ENCODE measurements around the gene UBE2Q1. TPM values are rescaled to one million over a fixed set of nuclear protein-coding genes. Genes with fewer than 3 reads are reported as not detected.

The UBE2Q1 gene
- total and polyA plus RNA-seq, 2 of the 4 experiments (the other 2 are of a cell fraction) = 20.6 to 24.7 TPM

- ChIA-PET POLR2A (ENCODE audit: unreplicated experiment) (no interaction called here), CTCF (no interaction called here)
- Histone ChIP-seq H4K5ac (ENCODE audit: low read depth, low read length) (no peak overlapping the region), H3K4me3 (ENCODE audit: insufficient read depth, low read depth, low read length) (no peak overlapping the region), H3K79me1 (ENCODE audit: low read depth in 1 of 2, low read length in 2 of 2) (peaks cover 11 to 57% of the 10 kb centered on the region in 2 experiments), H3K9me1 (ENCODE audit: insufficient read depth, low read length) (peaks cover 18% of the 10 kb centered on the region), H3K9me3 (ENCODE audit: control insufficient read depth, insufficient read depth, low read length) (no peaks in the 10 kb centered on the region), H3K27me3 (ENCODE audit: control insufficient read depth, insufficient read depth, low read length) (no peaks in the 10 kb centered on the region), H2BK120ac (ENCODE audit: low read depth, low read length) (no peak overlapping the region), H4K8ac (ENCODE audit: low read depth in 2 of 2, low read length in 2 of 2) (no peak overlapping the region), H2BK20ac (ENCODE audit: low read depth, low read length) (no peak overlapping the region), H3K9ac (ENCODE audit: low read depth, low read length) (no peak overlapping the region), H2AK5ac (ENCODE audit: low read depth, low read length) (no peak overlapping the region), H2AFZ (replicated peaks; ENCODE audit: low read length, poor library complexity) (no peak overlapping the region), H3K4ac (ENCODE audit: low read depth, low read length) (no peak overlapping the region), H2AK9ac (replicated peaks; ENCODE audit: low read depth, low read length, poor library complexity) (no peak overlapping the region), H3K4me2 (ENCODE audit: low read depth, low read length) (no peak overlapping the region), H3K56ac (ENCODE audit: extremely low read depth, insufficient read depth, low read length) (no peak overlapping the region), H3K14ac (replicated peaks; ENCODE audit: low read depth, low read length) (no peak overlapping the region), H3K27ac (ENCODE audit: insufficient read depth, low read length) (no peak overlapping the region), H4K91ac (ENCODE audit: insufficient read depth, low read depth, low read length) (no peak overlapping the region), H3K18ac (ENCODE audit: low read depth, low read length) (no peak overlapping the region), H3K4me1 (ENCODE audit: control insufficient read depth, insufficient read depth, low read length) (peaks cover 11% of the 10 kb centered on the region), H2BK5ac (ENCODE audit: low read depth, low read length, poor library complexity, severe bottlenecking) (no peak overlapping the region), H3K36me3 (ENCODE audit: control insufficient read depth, insufficient read depth, low read length) (peaks cover 86% of the 10 kb centered on the region), H4K20me1 (ENCODE audit: insufficient read depth, low read length) (peaks cover 50% of the 10 kb centered on the region), H2BK15ac (ENCODE audit: low read depth, low read length) (no peak overlapping the region), H3K23ac (ENCODE audit: low read depth, low read length) (no peak overlapping the region)
- no TSS peak for BruUV-seq (replicated peaks)
- TF ChIP-seq CHD1 (IDR thresholded peaks at IDR 0.05; ENCODE audit: low read depth, low read length) (no peak), NFE2L2 (IDR thresholded peaks at IDR 0.05; ENCODE audit: low read depth, low read length) (no peak), FOS (IDR thresholded peaks at IDR 0.05; ENCODE audit: low read depth, low read length) (no peak), CEBPB (IDR thresholded peaks at IDR 0.05; ENCODE audit: low read depth, low read length) (no peak), MAFK (IDR thresholded peaks at IDR 0.05; ENCODE audit: low read depth, low read length) (no peak), RAD21 (IDR thresholded peaks at IDR 0.05; ENCODE audit: low read length) (no peak), MXI1 (IDR thresholded peaks at IDR 0.05; ENCODE audit: borderline replicate concordance, low read depth, low read length) (no peak), SMC3 (IDR thresholded peaks at IDR 0.05; ENCODE audit: low read depth, low read length) (no peak), RFX5 (IDR thresholded peaks at IDR 0.05; ENCODE audit: low read depth, low read length) (no peak), BHLHE40 (IDR thresholded peaks at IDR 0.05; ENCODE audit: low read depth, low read length) (no peak), POLR2A (IDR thresholded peaks at IDR 0.05; ENCODE audit: low read depth, low read length) (no peak), MAZ (IDR thresholded peaks at IDR 0.05; ENCODE audit: borderline replicate concordance, low read depth, low read length) (no peak)
- TF ChIP-seq, protein P1, sequence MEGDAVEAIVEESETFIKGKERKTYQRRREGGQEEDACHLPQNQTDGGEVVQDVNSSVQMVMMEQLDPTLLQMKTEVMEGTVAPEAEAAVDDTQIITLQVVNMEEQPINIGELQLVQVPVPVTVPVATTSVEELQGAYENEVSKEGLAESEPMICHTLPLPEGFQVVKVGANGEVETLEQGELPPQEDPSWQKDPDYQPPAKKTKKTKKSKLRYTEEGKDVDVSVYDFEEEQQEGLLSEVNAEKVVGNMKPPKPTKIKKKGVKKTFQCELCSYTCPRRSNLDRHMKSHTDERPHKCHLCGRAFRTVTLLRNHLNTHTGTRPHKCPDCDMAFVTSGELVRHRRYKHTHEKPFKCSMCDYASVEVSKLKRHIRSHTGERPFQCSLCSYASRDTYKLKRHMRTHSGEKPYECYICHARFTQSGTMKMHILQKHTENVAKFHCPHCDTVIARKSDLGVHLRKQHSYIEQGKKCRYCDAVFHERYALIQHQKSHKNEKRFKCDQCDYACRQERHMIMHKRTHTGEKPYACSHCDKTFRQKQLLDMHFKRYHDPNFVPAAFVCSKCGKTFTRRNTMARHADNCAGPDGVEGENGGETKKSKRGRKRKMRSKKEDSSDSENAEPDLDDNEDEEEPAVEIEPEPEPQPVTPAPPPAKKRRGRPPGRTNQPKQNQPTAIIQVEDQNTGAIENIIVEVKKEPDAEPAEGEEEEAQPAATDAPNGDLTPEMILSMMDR (conservative IDR thresholded peaks at IDR 0.05; ENCODE audit: low read depth, low read length) = no peak
- dilution Hi-C loops (cut with HindIII; ENCODE audit: low sequenced_read_pairs, unreplicated experiment) (no loop called here), intact Hi-C loops (cut with micrococcal nuclease) (no loop called here), in situ Hi-C loops (cut with MboI; ENCODE audit: low sequenced_read_pairs) (no loop called here)
- DNase-seq (no peak), ATAC-seq (ENCODE audit: low read depth) (no peak)
- 100% methylated on average over 1 of the region's 6 CpGs; no CpG with 5 or more reads in 1 of the 2 experiments for WGBS, 2 experiments (ENCODE audit: extremely low coverage in 2 of 2, insufficient read length in 1 of 2)
Measured at GRCh38 chr1:154586641-154587040, 28.2 kb upstream of the UBE2Q1 start.

Data from IMR-90 (cell line).